Lower leg skin (tissue), 3 donors: ENCODE results near the gene NT5M.

Experiments
- CTCF ChIP-seq, 3 donors: fragments of 450-650 bp; IDR thresholded peaks; one replicate each; pipeline ENCODE4 v1.5.1; 2016; ENCODE audit warnings: antibody characterized with exemption in 3 of 3, mild to moderate bottlenecking in 3 of 3, moderate library complexity in 2 of 3
- POLR2A ChIP-seq, 2 donors: fragments of 450-650 bp; IDR thresholded peaks; one replicate each; pipeline ENCODE4 v1.6.1; 2016 to 2017; ENCODE audit warnings: antibody characterized with exemption in 2 of 2, mild to moderate bottlenecking in 1 of 2, moderate library complexity in 1 of 2

- TF ChIP-seq POLR2A (IDR thresholded peaks at IDR 0.05) (no peak), CTCF (IDR thresholded peaks at IDR 0.05) (no peak)
Observed at GRCh38 chr17:17382065-17382459, 78.9 kb downstream of the NT5M start.
